ENCODE data around the gene NPPC. TPM values are rescaled to one million over a fixed set of nuclear protein-coding genes. Genes with fewer than 3 reads are reported as not detected.
"Not testable (repeated sequence)": the region's sequence is repeated elsewhere in the genome, so short reads cannot be mapped to it uniquely, and the experiment has no call there.

NPPC gene
- total RNA-seq, 1 donor from 2014 or later: 5.7 TPM

DNA sequence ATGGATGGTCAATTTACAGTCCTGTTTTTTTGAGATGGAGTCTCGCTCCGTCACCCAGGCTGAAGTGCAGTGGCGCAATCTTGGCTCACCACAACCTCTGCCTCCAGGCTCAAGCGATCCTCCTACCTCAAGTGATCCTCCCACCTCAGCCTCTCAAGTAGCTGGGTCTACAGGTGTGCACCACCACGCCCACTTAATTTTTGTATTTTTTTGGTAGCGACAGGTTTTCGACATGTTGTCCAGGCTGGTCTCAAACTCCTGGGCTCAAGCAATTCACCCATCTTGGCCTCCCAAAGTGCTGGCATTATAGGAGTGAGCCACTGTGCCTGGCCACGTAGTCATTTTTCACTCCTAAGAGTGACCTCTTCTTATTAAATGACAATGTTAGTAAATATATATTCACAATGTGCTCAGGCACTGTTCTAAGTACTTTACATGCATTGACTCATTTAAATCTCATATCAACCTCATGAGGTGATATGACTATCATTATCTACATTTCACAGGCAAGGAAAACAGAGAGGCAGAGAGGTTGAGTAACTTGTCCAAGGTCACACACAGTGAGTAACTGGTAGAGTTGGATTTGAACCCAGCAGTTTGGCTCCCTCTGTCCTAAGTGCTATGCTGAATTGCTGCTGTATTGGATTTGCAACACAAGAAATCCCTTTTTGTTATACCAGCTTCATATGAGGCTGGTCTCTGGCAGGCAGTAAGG lies 29.7 kb upstream of the NPPC start:
- Histone ChIP-seq H3K36me3 (ENCODE audit: control insufficient read depth in 3 of 3, insufficient read depth in 3 of 3, low read length in 3 of 3) (no peaks in the 10 kb centered on the region), H3K9me3 (ENCODE audit: control insufficient read depth in 3 of 3, low read length in 3 of 3) (no peaks in the 10 kb centered on the region)

GRCh38 chr2:231951452-231952035 lies 25.3 kb upstream of the NPPC start:
- H3K36me3 ChIP-seq (ENCODE audit: control insufficient read depth in 3 of 3, insufficient read depth in 3 of 3, low read length in 3 of 3): no peaks in the 10 kb centered on the region
- H3K4me3 ChIP-seq (ENCODE audit: low read length in 3 of 3): no peak overlapping the region
- H3K9me3 ChIP-seq (ENCODE audit: control insufficient read depth in 3 of 3, low read length in 3 of 3): no peaks in the 10 kb centered on the region
- peaks cover 0 to 5% (median 0%) of the 10 kb centered on the region in 3 donors for H3K27me3 ChIP-seq (ENCODE audit: control insufficient read depth in 3 of 3, insufficient read depth in 3 of 3, low read length in 3 of 3)
- no peak overlapping the region for H3K9ac ChIP-seq (ENCODE audit: low read depth in 1 of 3, low read length in 3 of 3)
- H3K4me1 ChIP-seq (ENCODE audit: control insufficient read depth in 3 of 3, insufficient read depth in 3 of 3, low read length in 3 of 3): no peaks in the 10 kb centered on the region
- no peak overlapping the region for H3K27ac ChIP-seq (ENCODE audit: low read depth, low read length)

More for the DNA sequence above, 29.7 kb upstream of the NPPC start:
- Histone ChIP-seq H3K27ac (ENCODE audit: low read depth, low read length) (no peak overlapping the region), H3K9ac (ENCODE audit: low read depth in 1 of 3, low read length in 3 of 3) (no peak overlapping the region), H3K27me3 (ENCODE audit: control insufficient read depth in 3 of 3, insufficient read depth in 3 of 3, low read length in 3 of 3) (no peaks in the 10 kb centered on the region), H3K4me1 (ENCODE audit: control insufficient read depth in 3 of 3, insufficient read depth in 3 of 3, low read length in 3 of 3) (peaks cover 2 to 3% (median 3%) of the 10 kb centered on the region in 3 donors), H3K4me3 (ENCODE audit: low read length in 3 of 3) (no peak overlapping the region)

GRCh38 chr2:231947694-231948093 lies 21.5 kb upstream of the NPPC start:
- Histone ChIP-seq H3K27ac (ENCODE audit: low read depth, low read length) (no peak overlapping the region), H3K9ac (ENCODE audit: low read depth in 1 of 3, low read length in 3 of 3) (no peak overlapping the region), H3K9me3 (ENCODE audit: control insufficient read depth in 3 of 3, low read length in 3 of 3) (no peaks in the 10 kb centered on the region), H3K4me3 (ENCODE audit: low read length in 3 of 3) (no peak overlapping the region), H3K36me3 (ENCODE audit: control insufficient read depth in 3 of 3, insufficient read depth in 3 of 3, low read length in 3 of 3) (no peaks in the 10 kb centered on the region), H3K27me3 (ENCODE audit: control insufficient read depth in 3 of 3, insufficient read depth in 3 of 3, low read length in 3 of 3) (peaks cover 0 to 7% (median 0%) of the 10 kb centered on the region in 3 donors), H3K4me1 (ENCODE audit: control insufficient read depth in 3 of 3, insufficient read depth in 3 of 3, low read length in 3 of 3) (no peaks in the 10 kb centered on the region)

GRCh38 chr2:231947112-231947511 lies 20.9 kb upstream of the NPPC start:
- not testable (repeated sequence) for H3K4me1 ChIP-seq (ENCODE audit: control insufficient read depth in 3 of 3, insufficient read depth in 3 of 3, low read length in 3 of 3); H3K9me3 ChIP-seq (ENCODE audit: control insufficient read depth in 3 of 3, low read length in 3 of 3); H3K27ac ChIP-seq (ENCODE audit: low read depth, low read length); H3K4me3 ChIP-seq (ENCODE audit: low read length in 3 of 3); H3K9ac ChIP-seq (ENCODE audit: low read depth in 1 of 3, low read length in 3 of 3); H3K27me3 ChIP-seq (ENCODE audit: control insufficient read depth in 3 of 3, insufficient read depth in 3 of 3, low read length in 3 of 3); H3K36me3 ChIP-seq (ENCODE audit: control insufficient read depth in 3 of 3, insufficient read depth in 3 of 3, low read length in 3 of 3)

DNA sequence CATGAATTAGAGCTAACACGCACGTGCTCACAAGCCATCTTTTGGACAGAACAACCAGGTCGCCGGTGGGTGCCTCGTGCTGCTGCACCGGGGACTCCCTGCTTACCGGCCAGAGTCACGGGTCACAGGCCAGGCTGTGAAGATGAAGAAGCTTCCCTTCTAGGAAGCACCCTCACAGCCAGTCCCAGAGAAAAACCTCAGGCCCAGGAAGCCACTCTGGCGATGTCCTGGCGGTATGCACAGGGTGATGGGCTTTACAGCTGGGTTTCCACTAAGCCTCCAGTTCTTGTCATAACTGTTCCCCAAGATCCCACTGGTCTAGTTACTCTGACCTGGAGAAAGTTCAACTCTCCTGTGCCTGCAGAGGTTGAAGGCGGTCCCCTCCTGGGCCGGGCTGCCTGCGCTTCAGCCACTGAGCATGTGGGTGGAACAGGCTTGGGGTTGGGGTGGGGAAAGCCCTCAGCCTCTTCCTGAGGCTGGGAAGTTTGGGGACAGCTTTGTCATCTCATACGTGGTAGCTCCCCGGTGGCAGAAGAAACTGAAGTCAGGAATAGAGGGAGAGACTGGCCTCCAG lies 20.1 kb upstream of the NPPC start:
- Histone ChIP-seq H3K36me3 (ENCODE audit: control insufficient read depth in 3 of 3, insufficient read depth in 3 of 3, low read length in 3 of 3) (no peaks in the 10 kb centered on the region), H3K27ac (ENCODE audit: low read depth, low read length) (no peak overlapping the region), H3K9ac (ENCODE audit: low read depth in 1 of 3, low read length in 3 of 3) (no peak overlapping the region), H3K4me1 (ENCODE audit: control insufficient read depth in 3 of 3, insufficient read depth in 3 of 3, low read length in 3 of 3) (no peaks in the 10 kb centered on the region), H3K9me3 (ENCODE audit: control insufficient read depth in 3 of 3, low read length in 3 of 3) (no peaks in the 10 kb centered on the region), H3K27me3 (ENCODE audit: control insufficient read depth in 3 of 3, insufficient read depth in 3 of 3, low read length in 3 of 3) (peaks cover 0 to 7% (median 0%) of the 10 kb centered on the region in 3 donors), H3K4me3 (ENCODE audit: low read length in 3 of 3) (no peak overlapping the region)

DNA sequence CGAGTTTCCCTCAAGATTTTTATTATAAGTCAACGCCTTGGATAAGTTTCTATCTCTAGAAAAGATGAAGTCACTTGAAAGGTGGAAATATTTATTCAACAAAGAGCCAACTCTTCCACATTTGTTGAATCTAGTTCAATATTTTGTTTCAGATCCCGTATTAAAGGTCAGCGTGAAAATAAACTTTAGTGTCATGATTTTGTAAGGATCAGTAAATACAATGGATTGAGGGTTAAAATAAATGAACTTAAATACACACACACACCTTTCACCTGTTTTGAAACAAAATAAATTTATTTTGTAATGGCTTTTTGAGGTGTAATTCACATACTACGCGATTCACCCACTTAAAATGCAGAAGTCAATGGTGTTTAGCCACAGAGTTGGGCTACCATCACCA lies 16.0 kb upstream of the NPPC start:
- Histone ChIP-seq H3K4me1 (ENCODE audit: control insufficient read depth in 3 of 3, insufficient read depth in 3 of 3, low read length in 3 of 3) (peaks cover 0 to 2% (median 0%) of the 10 kb centered on the region in 3 donors), H3K9me3 (ENCODE audit: control insufficient read depth in 3 of 3, low read length in 3 of 3) (no peaks in the 10 kb centered on the region), H3K27me3 (ENCODE audit: control insufficient read depth in 3 of 3, insufficient read depth in 3 of 3, low read length in 3 of 3) (peaks cover 0 to 7% (median 0%) of the 10 kb centered on the region in 3 donors), H3K27ac (ENCODE audit: low read depth, low read length) (no peak overlapping the region), H3K9ac (ENCODE audit: low read depth in 1 of 3, low read length in 3 of 3) (no peak overlapping the region), H3K4me3 (ENCODE audit: low read length in 3 of 3) (no peak overlapping the region), H3K36me3 (ENCODE audit: control insufficient read depth in 3 of 3, insufficient read depth in 3 of 3, low read length in 3 of 3) (no peaks in the 10 kb centered on the region)

DNA sequence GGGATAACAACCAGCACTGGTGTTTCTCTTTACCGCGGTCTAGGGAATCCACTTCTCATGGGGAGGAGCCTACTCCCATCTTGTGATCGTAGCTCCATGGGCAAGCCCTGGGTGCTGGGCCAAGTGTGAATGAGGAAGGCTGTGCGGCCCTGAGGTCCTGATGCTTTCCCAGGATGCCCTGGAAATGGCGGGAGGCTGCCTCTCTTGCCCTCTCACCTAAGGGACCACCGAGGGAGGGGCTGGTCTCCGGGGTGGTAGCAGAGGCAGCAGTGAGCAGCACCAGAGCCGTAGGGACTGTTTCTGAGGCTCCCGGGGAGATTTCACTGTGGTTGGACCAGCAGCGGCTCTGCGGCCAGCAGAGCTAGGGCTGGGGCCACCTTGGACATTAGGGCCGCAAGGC lies 15.5 kb upstream of the NPPC start:
- no peak overlapping the region for H3K4me3 ChIP-seq (ENCODE audit: low read length in 3 of 3)
- H3K36me3 ChIP-seq (ENCODE audit: control insufficient read depth in 3 of 3, insufficient read depth in 3 of 3, low read length in 3 of 3): no peaks in the 10 kb centered on the region
- H3K27me3 ChIP-seq (ENCODE audit: control insufficient read depth in 3 of 3, insufficient read depth in 3 of 3, low read length in 3 of 3): peaks cover 0 to 4% (median 0%) of the 10 kb centered on the region in 3 donors
- H3K27ac ChIP-seq (ENCODE audit: low read depth, low read length): no peak overlapping the region
- H3K9ac ChIP-seq (ENCODE audit: low read depth in 1 of 3, low read length in 3 of 3): no peak overlapping the region
- H3K4me1 ChIP-seq (ENCODE audit: control insufficient read depth in 3 of 3, insufficient read depth in 3 of 3, low read length in 3 of 3): peaks cover 0 to 2% (median 0%) of the 10 kb centered on the region in 3 donors
- H3K9me3 ChIP-seq (ENCODE audit: control insufficient read depth in 3 of 3, low read length in 3 of 3): no peaks in the 10 kb centered on the region

- H3K27ac ChIP-seq (ENCODE audit: low read depth, low read length): no peak overlapping the region
- H3K9me3 ChIP-seq (ENCODE audit: control insufficient read depth in 3 of 3, low read length in 3 of 3): no peaks in the 10 kb centered on the region
- H3K27me3 ChIP-seq (ENCODE audit: control insufficient read depth in 3 of 3, insufficient read depth in 3 of 3, low read length in 3 of 3): no peaks in the 10 kb centered on the region
- H3K9ac ChIP-seq (ENCODE audit: low read depth in 1 of 3, low read length in 3 of 3): no peak overlapping the region
- no peaks in the 10 kb centered on the region for H3K36me3 ChIP-seq (ENCODE audit: control insufficient read depth in 3 of 3, insufficient read depth in 3 of 3, low read length in 3 of 3)
- no peak overlapping the region for H3K4me3 ChIP-seq (ENCODE audit: low read length in 3 of 3)
- H3K4me1 ChIP-seq (ENCODE audit: control insufficient read depth in 3 of 3, insufficient read depth in 3 of 3, low read length in 3 of 3): peaks cover 0 to 2% (median 0%) of the 10 kb centered on the region in 3 donors
These were observed 14.6 kb upstream of the NPPC start for GRCh38 chr2:231940795-231941194.

DNA sequence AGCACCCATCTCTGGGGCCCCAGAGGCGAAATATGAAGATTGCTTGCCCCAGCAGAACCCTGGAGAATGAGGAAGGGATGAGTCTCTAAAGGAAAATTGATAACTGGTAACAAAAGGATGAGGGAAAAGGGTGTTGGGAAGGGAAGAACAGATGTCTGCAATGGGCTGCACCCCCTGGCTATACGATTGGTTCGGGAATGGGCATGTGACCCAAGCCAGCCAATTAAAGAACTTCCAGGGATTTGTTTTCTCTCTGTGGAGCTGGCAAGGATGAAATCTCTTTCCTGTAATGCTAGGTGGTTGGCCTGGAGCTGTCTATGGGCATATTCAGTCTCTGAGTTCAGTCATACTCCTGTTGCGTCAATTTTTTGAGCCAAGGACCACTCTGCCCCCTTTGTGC lies 12.8 kb upstream of the NPPC start:
- Histone ChIP-seq H3K4me1 (ENCODE audit: control insufficient read depth in 3 of 3, insufficient read depth in 3 of 3, low read length in 3 of 3) (peaks cover under 1 to 5% (median 2%) of the 10 kb centered on the region in 3 donors), H3K4me3 (ENCODE audit: low read length in 3 of 3) (no peak overlapping the region), H3K9me3 (ENCODE audit: control insufficient read depth in 3 of 3, low read length in 3 of 3) (no peaks in the 10 kb centered on the region), H3K27ac (ENCODE audit: low read depth, low read length) (no peak overlapping the region), H3K27me3 (ENCODE audit: control insufficient read depth in 3 of 3, insufficient read depth in 3 of 3, low read length in 3 of 3) (no peaks in the 10 kb centered on the region), H3K36me3 (ENCODE audit: control insufficient read depth in 3 of 3, insufficient read depth in 3 of 3, low read length in 3 of 3) (no peaks in the 10 kb centered on the region), H3K9ac (ENCODE audit: low read depth in 1 of 3, low read length in 3 of 3) (no peak overlapping the region)

- no peak overlapping the region for H3K9ac ChIP-seq (ENCODE audit: low read depth in 1 of 3, low read length in 3 of 3)
- H3K4me3 ChIP-seq (ENCODE audit: low read length in 3 of 3): no peak overlapping the region
- H3K27ac ChIP-seq (ENCODE audit: low read depth, low read length): no peak overlapping the region
- no peaks in the 10 kb centered on the region for H3K36me3 ChIP-seq (ENCODE audit: control insufficient read depth in 3 of 3, insufficient read depth in 3 of 3, low read length in 3 of 3)
- H3K9me3 ChIP-seq (ENCODE audit: control insufficient read depth in 3 of 3, low read length in 3 of 3): no peaks in the 10 kb centered on the region
- peaks cover 4 to 7% (median 7%) of the 10 kb centered on the region in 3 donors for H3K4me1 ChIP-seq (ENCODE audit: control insufficient read depth in 3 of 3, insufficient read depth in 3 of 3, low read length in 3 of 3)
- H3K27me3 ChIP-seq (ENCODE audit: control insufficient read depth in 3 of 3, insufficient read depth in 3 of 3, low read length in 3 of 3): no peaks in the 10 kb centered on the region
These were observed 10.9 kb upstream of the NPPC start for GRCh38 chr2:231937057-231937456.

All from skeletal muscle tissue (tissue), 4 donors.